ENCODE measurements around the gene CERCAM.

CERCAM gene

DNA sequence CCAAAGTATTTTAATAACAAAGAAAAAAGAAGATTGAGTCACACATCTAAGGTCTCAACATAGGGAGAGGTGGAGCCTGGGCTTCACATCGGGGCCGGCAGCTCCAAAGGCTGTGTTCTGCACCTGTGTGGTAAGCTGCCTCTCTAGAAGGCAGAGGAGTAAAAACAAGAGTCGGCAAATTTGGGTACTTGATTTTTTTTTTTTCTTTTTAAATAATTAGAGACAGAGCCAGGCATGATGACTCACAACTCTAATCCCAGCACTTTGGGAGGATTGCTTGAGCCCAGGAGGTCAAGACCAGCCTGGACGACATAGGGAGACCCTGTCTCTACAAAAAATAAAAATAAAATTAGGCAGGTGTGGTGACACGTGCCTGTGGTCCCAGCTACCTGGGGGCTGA lies 44.8 kb upstream of the CERCAM start:
- H3K36me3 ChIP-seq (replicated peaks) = peaks cover 10% of the 10 kb centered on the region
- in situ Hi-C loops (cut with HindIII; ENCODE audit: low pct_ligation_motif_present, low sequenced_read_pairs) = no loop called here
- H3K27ac ChIP-seq = no peak overlapping the region
- no peaks in the 10 kb centered on the region for H3K27me3 ChIP-seq (replicated peaks)
- DNase-seq = no peak
- TF ChIP-seq CTCF (IDR thresholded peaks at IDR 0.05; ENCODE audit: low read depth, low read length, missing control alignments) = no peak
- no peak overlapping the region for H3K4me3 ChIP-seq (ENCODE audit: low read depth, low read length)

- H3K36me3 ChIP-seq (replicated peaks) = peaks cover 19% of the 10 kb centered on the region
- TF ChIP-seq CTCF (IDR thresholded peaks at IDR 0.05; ENCODE audit: low read depth, low read length, missing control alignments) = no peak
- in situ Hi-C loops (cut with HindIII; ENCODE audit: low pct_ligation_motif_present, low sequenced_read_pairs) = no loop called here
- no peak overlapping the region for H3K27ac ChIP-seq
- DNase-seq = no peak
- no peaks in the 10 kb centered on the region for H3K27me3 ChIP-seq (replicated peaks)
- no peak overlapping the region for H3K4me3 ChIP-seq (ENCODE audit: low read depth, low read length)
Measured at GRCh38 chr9:128382261-128382660, 38.4 kb upstream of the CERCAM start.

DNA sequence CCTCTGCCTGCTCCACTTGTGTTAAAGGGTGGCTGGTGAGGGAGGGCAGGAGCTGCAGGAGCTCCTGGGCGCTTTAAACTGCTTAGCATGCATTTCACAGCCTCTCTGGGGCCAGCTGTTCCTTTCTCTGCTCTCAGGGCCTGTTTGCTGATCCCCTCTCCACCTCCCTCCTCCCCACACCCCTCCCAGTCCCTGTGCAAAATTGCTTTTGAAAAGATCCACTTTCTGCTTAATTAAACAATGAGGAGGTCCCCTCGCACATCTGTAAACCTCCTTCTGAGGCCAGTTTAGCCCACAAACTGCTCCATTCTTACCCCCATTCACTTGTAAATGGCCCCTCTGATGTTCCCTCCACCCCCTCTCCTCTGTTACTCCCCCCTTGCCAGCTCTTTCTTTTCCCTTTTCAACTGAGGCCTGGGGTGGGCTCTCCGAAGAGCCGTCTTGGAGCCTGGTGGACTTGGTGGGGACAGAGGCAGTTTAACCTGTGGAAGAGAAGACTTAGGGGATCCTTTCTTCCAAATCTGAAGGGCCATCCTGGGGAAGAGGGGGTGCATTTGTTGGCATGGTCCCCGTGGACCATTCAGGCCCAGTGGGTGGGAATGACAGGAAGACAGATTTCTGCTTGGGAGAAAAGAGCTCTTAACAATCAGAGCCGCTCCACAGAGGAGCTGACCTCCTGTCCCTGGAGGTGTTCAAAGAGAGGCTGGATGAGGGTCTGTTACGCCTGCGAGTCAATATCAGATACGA lies 37.5 kb upstream of the CERCAM start:
- Histone ChIP-seq H3K27ac (no peak overlapping the region), H3K27me3 (replicated peaks) (no peaks in the 10 kb centered on the region), H3K4me3 (ENCODE audit: low read depth, low read length) (no peak overlapping the region), H3K36me3 (replicated peaks) (peaks cover 20% of the 10 kb centered on the region)
- no peak for TF ChIP-seq CTCF (IDR thresholded peaks at IDR 0.05; ENCODE audit: low read depth, low read length, missing control alignments)
- in situ Hi-C loops (cut with HindIII; ENCODE audit: low pct_ligation_motif_present, low sequenced_read_pairs) = no loop called here
- DNase-seq = no peak

DNA sequence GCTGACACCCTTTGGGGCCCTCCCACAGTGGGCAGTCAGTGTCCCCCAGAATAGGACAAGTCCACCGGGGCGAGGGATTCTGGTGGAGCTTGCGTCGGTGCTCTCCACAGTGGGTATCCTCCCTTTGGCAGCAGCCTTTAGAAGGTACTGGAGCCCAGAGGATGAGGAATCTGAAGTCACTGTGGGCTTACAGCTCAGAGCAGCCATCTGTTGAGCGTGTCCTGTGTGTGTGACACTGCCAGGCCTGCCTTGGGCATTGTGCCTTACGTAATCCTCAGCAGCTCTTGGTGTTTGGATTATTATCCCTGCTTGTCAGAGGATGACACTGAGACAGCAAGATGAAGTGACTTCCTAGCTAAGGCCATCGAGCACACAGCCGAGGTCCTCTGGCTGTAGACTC lies 36.9 kb upstream of the CERCAM start:
- Histone ChIP-seq H3K4me3 (ENCODE audit: low read depth, low read length) (no peak overlapping the region), H3K36me3 (replicated peaks) (peaks cover 22% of the 10 kb centered on the region), H3K27me3 (replicated peaks) (no peaks in the 10 kb centered on the region), H3K27ac (no peak overlapping the region)
- no peak for TF ChIP-seq CTCF (IDR thresholded peaks at IDR 0.05; ENCODE audit: low read depth, low read length, missing control alignments)
- in situ Hi-C loops (cut with HindIII; ENCODE audit: low pct_ligation_motif_present, low sequenced_read_pairs) = no loop called here
- no peak for DNase-seq

GRCh38 chr9:128384801-128385495 lies 35.7 kb upstream of the CERCAM start:
- Histone ChIP-seq H3K27ac (no peak overlapping the region), H3K27me3 (replicated peaks) (no peaks in the 10 kb centered on the region), H3K36me3 (replicated peaks) (peaks cover 24% of the 10 kb centered on the region), H3K4me3 (ENCODE audit: low read depth, low read length) (no peak overlapping the region)
- in situ Hi-C loops (cut with HindIII; ENCODE audit: low pct_ligation_motif_present, low sequenced_read_pairs) = no loop called here
- no peak for DNase-seq
- no peak for TF ChIP-seq CTCF (IDR thresholded peaks at IDR 0.05; ENCODE audit: low read depth, low read length, missing control alignments)
